Stimulated activated CD8-positive, alpha-beta memory T cell treated with anti-CD3 and anti-CD28 coated beads, Interleukin-12 subunit alpha, Interleukin-12 subunit beta, amount 100 ng/mL, for 4 hours (primary cell): ENCODE data around the gene TEDC2.

Experiments
- DNase-seq: peaks from one replicate; pipeline ENCODE4 v3.0.0-alpha.2; 2020; ENCODE audit warnings: low read depth

TEDC2 gene

DNA sequence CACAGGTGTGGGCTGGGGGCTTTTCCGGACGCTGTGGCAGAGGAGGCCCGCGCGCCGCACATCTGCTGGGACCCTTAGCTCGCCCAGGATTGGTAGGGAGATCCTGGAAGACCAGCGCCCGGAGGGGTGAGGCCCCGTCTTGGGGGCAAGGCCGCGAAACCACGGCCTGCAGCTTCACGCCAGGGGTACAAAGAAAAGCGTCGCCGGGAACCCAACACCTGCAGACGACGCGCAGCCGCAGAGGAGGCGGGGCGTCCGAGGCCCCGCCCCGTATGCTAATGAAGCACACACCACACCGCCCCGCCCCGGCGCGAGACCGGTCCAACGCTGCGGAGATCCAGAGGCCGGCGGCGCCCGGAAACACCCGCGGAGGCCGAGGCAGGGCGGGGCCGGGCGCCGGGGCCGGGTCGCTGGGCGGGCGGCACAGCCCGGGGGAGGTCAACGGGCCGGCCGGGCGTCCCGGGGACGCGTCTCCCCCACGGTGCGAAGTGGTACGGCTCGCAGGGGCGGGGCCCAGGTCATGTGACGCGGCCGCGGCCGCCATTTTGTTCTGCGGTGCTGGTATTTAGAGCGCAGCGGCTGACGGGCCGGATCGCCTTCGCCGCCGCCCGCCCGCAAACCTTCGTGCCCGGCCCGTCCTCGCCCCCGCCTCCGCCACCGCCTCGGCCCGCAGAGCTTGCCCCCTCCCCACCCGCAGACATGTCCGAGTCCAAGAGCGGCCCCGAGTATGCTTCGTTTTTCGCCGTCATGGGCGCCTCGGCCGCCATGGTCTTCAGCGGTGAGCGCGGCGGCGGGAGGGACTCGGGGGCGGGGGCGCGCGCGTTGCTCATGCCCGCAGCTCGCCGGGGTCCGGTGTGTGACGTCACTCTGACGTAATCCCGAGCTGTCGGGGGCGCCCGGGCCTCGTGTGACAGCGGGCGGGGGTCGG lies 53.8 kb downstream of the TEDC2 start, which contains the start of gene ATP6V0C:
ATP6V0C (plus strand) TSS at position 548 of the 928 bp plus-strand sequence; CDS start at position 700, 152 bp downstream.
- peak; percentile 85 for DNase-seq
